Choroid plexus epithelial cell (primary cell): ENCODE measurements around the gene SERPIND1.

Experiments used
- DNase-seq: peaks from one replicate; pipeline ENCODE4 v3.0.0-alpha.2; 2010; ENCODE audit warnings: low read depth
- H3K4me3 ChIP-seq: 2 replicates; pipeline ENCODE4 v1.5.1; 2011; ENCODE audit warnings: low read depth, mild to moderate bottlenecking, control low read depth, low read length, moderate library complexity
- CTCF ChIP-seq: conservative IDR thresholded peaks from 2 replicates; pipeline ENCODE4 v1.5.1; 2011; ENCODE audit warnings: low read depth, mild to moderate bottlenecking, control low read depth, inconsistent platforms, low read length, moderate library complexity

Gene SERPIND1

GRCh38 chr22:20788627-20789344, 14.9 kb downstream of the SERPIND1 start:
- no peak overlapping the region for H3K4me3 ChIP-seq
- DNase-seq: no peak
- no peak for TF ChIP-seq CTCF

GRCh38 chr22:20792221-20792965, 18.5 kb downstream of the SERPIND1 start:
- no peak for DNase-seq
- H3K4me3 ChIP-seq: no peak overlapping the region
- no peak for TF ChIP-seq CTCF

GRCh38 chr22:20792966-20793728, 19.2 kb downstream of the SERPIND1 start:
- DNase-seq: no peak
- no peak for TF ChIP-seq CTCF
- H3K4me3 ChIP-seq: no peak overlapping the region

GRCh38 chr22:20793748-20794649, 20.1 kb downstream of the SERPIND1 start:
- no peak for DNase-seq
- no peak overlapping the region for H3K4me3 ChIP-seq
- no peak for TF ChIP-seq CTCF

- H3K4me3 ChIP-seq: no peak overlapping the region
- no peak for DNase-seq
- TF ChIP-seq CTCF: no peak
Observed at GRCh38 chr22:20794650-20795413, 20.9 kb downstream of the SERPIND1 start.

GRCh38 chr22:20796731-20797130, 22.8 kb downstream of the SERPIND1 start:
- H3K4me3 ChIP-seq: no peak overlapping the region
- no peak for TF ChIP-seq CTCF
- DNase-seq: no peak
